WTC11 (cell line): Measurements from ENCODE around the gene ZFYVE26.

ENCODE experiments used
- FOXK1 ChIP-seq: sonication (generic); formaldehyde crosslinking; IDR thresholded peaks from 2 replicates; pipeline ENCODE4 v1.8.0; 2022; ENCODE audit warnings: mild to moderate bottlenecking, moderate library complexity, missing genetic modification reagents
- NFATC4 ChIP-seq: fragments of 250-450 bp; sonication (Bioruptor Pico); IDR thresholded peaks from 2 replicates; pipeline ENCODE4 v1.9.0; 2021; ENCODE audit warnings: mild to moderate bottlenecking
- NFE2L1 ChIP-seq: sonication (generic); formaldehyde crosslinking; IDR thresholded peaks from 2 replicates; pipeline ENCODE4 v1.8.1; 2023; ENCODE audit warnings: missing genetic modification reagents
- TCF7 ChIP-seq: sonication (generic); formaldehyde crosslinking; IDR thresholded peaks from 2 replicates; pipeline ENCODE4 v1.8.0; 2022; ENCODE audit warnings: mild to moderate bottlenecking, low read depth, missing genetic modification reagents, moderate library complexity
- TEAD1 ChIP-seq: sonication (generic); formaldehyde crosslinking; IDR thresholded peaks from 2 replicates; pipeline ENCODE4 v1.8.0; 2022; ENCODE audit warnings: mild to moderate bottlenecking, missing genetic modification reagents
- TEAD4 ChIP-seq: sonication (generic); formaldehyde crosslinking; IDR thresholded peaks from 2 replicates; pipeline ENCODE4 v1.8.0; 2022; ENCODE audit warnings: mild to moderate bottlenecking, missing genetic modification reagents
- TF ChIP-seq, protein P1 (sequence below): fragments of 200-600 bp; IDR thresholded peaks from 2 replicates; pipeline ENCODE4 v1.8.0; 2022; ENCODE audit warnings: antibody characterized with exemption
- TF ChIP-seq, protein P2 (sequence below): sonication (generic); formaldehyde crosslinking; conservative IDR thresholded peaks from 2 replicates; pipeline ENCODE4 v1.8.1; 2023; ENCODE audit warnings: mild to moderate bottlenecking, low read depth, missing genetic modification reagents, moderate library complexity
- TF ChIP-seq, protein P3 (sequence below): sonication (generic); formaldehyde crosslinking; conservative IDR thresholded peaks from 2 replicates; pipeline ENCODE4 v1.8.1; 2022; ENCODE audit warnings: mild to moderate bottlenecking, missing genetic modification reagents
- TF ChIP-seq, protein P4 (sequence below): sonication (generic); formaldehyde crosslinking; IDR thresholded peaks from 2 replicates; pipeline ENCODE4 v1.8.0; 2022; ENCODE audit warnings: mild to moderate bottlenecking, missing genetic modification reagents
- TF ChIP-seq, protein P5 (sequence below): sonication (generic); formaldehyde crosslinking; IDR thresholded peaks from 2 replicates; pipeline ENCODE4 v1.8.0; 2022; ENCODE audit warnings: mild to moderate bottlenecking, missing genetic modification reagents

DNA sequence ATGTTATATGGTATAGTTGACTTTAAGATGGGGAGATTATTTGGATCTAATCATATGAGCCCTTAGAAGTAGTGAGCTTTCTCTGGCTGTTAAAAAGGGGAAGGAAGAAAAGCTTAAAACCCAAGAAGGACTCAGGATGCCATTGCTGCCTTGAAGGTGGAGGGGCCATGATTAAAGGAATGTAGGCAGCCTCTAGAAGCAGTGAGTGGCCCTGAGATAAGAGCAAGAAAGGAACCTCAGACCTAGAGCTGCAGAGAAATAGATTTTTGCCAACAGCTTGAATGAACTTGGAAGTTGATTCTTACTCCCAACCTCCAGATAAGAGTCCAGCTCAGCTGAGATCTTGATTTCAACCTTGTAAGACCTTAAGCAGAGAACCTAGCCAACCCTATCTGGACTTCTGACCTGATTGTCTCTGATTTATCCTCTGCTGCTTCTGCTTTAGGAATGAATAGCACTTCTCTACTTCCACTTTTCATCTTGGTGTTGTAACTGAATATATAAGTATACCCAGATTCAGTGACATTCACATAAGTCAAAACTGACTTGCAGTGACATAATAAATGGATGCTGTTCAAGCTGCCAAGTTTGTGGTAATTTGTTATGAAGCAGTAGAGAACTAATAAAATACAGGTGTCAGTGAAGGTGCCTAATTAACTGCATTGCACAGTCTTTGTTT lies 36.7 kb upstream of the ZFYVE26 start:
- TF ChIP-seq, protein P1, sequence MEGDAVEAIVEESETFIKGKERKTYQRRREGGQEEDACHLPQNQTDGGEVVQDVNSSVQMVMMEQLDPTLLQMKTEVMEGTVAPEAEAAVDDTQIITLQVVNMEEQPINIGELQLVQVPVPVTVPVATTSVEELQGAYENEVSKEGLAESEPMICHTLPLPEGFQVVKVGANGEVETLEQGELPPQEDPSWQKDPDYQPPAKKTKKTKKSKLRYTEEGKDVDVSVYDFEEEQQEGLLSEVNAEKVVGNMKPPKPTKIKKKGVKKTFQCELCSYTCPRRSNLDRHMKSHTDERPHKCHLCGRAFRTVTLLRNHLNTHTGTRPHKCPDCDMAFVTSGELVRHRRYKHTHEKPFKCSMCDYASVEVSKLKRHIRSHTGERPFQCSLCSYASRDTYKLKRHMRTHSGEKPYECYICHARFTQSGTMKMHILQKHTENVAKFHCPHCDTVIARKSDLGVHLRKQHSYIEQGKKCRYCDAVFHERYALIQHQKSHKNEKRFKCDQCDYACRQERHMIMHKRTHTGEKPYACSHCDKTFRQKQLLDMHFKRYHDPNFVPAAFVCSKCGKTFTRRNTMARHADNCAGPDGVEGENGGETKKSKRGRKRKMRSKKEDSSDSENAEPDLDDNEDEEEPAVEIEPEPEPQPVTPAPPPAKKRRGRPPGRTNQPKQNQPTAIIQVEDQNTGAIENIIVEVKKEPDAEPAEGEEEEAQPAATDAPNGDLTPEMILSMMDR: no peak
- no peak for TF ChIP-seq NFATC4 (CRISPR knock-in tag)
- TF ChIP-seq, protein P2, sequence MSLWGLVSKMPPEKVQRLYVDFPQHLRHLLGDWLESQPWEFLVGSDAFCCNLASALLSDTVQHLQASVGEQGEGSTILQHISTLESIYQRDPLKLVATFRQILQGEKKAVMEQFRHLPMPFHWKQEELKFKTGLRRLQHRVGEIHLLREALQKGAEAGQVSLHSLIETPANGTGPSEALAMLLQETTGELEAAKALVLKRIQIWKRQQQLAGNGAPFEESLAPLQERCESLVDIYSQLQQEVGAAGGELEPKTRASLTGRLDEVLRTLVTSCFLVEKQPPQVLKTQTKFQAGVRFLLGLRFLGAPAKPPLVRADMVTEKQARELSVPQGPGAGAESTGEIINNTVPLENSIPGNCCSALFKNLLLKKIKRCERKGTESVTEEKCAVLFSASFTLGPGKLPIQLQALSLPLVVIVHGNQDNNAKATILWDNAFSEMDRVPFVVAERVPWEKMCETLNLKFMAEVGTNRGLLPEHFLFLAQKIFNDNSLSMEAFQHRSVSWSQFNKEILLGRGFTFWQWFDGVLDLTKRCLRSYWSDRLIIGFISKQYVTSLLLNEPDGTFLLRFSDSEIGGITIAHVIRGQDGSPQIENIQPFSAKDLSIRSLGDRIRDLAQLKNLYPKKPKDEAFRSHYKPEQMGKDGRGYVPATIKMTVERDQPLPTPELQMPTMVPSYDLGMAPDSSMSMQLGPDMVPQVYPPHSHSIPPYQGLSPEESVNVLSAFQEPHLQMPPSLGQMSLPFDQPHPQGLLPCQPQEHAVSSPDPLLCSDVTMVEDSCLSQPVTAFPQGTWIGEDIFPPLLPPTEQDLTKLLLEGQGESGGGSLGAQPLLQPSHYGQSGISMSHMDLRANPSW (CRISPR knock-in tag): no peak
- TF ChIP-seq, protein P3, sequence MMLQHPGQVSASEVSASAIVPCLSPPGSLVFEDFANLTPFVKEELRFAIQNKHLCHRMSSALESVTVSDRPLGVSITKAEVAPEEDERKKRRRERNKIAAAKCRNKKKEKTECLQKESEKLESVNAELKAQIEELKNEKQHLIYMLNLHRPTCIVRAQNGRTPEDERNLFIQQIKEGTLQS (CRISPR knock-in tag): no peak
- TF ChIP-seq, protein P4, sequence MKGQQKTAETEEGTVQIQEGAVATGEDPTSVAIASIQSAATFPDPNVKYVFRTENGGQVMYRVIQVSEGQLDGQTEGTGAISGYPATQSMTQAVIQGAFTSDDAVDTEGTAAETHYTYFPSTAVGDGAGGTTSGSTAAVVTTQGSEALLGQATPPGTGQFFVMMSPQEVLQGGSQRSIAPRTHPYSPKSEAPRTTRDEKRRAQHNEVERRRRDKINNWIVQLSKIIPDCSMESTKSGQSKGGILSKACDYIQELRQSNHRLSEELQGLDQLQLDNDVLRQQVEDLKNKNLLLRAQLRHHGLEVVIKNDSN: no peak
- no peak for TF ChIP-seq NFE2L1
- TF ChIP-seq TCF7 (CRISPR knock-in tag): no peak
- TF ChIP-seq FOXK1 (CRISPR knock-in tag): no peak
- TF ChIP-seq, protein P5, sequence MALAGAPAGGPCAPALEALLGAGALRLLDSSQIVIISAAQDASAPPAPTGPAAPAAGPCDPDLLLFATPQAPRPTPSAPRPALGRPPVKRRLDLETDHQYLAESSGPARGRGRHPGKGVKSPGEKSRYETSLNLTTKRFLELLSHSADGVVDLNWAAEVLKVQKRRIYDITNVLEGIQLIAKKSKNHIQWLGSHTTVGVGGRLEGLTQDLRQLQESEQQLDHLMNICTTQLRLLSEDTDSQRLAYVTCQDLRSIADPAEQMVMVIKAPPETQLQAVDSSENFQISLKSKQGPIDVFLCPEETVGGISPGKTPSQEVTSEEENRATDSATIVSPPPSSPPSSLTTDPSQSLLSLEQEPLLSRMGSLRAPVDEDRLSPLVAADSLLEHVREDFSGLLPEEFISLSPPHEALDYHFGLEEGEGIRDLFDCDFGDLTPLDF (CRISPR knock-in tag): no peak
- TF ChIP-seq TEAD4 (CRISPR knock-in tag): no peak
- no peak for TF ChIP-seq TEAD1 (CRISPR knock-in tag)
